ENCODE results near the gene UACA. TPM values are rescaled to one million over a fixed set of nuclear protein-coding genes. Genes with fewer than 3 reads are reported as not detected.
"Not testable (repeated sequence)": the region's sequence is repeated elsewhere in the genome, so short reads cannot be mapped to it uniquely, and the experiment has no call there.

Gene UACA
- total and polyA plus RNA-seq, 2 experiments from 2014 or later, result 127 to 155 TPM

- no peaks in the 10 kb centered on the region for H3K36me3 ChIP-seq
- no peak for DNase-seq (ENCODE audit: low read depth in 1 of 2, low spot score in 1 of 2)
- H3K4me3 ChIP-seq, result no peak overlapping the region
Measured at GRCh38 chr15:70748281-70748747, 15.0 kb downstream of the UACA start.

GRCh38 chr15:70746598-70746997 is 16.8 kb downstream of the UACA start:
- not testable (repeated sequence) for DNase-seq (ENCODE audit: low read depth in 1 of 2, low spot score in 1 of 2); H3K36me3 ChIP-seq; H3K27me3 ChIP-seq; H3K9me3 ChIP-seq (ENCODE audit: low read depth); H3K4me3 ChIP-seq; H3K27ac ChIP-seq
- peaks cover 20% of the 10 kb centered on the region for H3K4me1 ChIP-seq (ENCODE audit: low read depth)

More at GRCh38 chr15:70748281-70748747, 15.0 kb downstream of the UACA start:
- no peaks in the 10 kb centered on the region for H3K9me3 ChIP-seq (ENCODE audit: low read depth)
- H3K27me3 ChIP-seq, result no peaks in the 10 kb centered on the region
- H3K27ac ChIP-seq, result peak overlapping the region; percentile 47
- peaks cover 24% of the 10 kb centered on the region for H3K4me1 ChIP-seq (ENCODE audit: low read depth)
- no peak for TF ChIP-seq CTCF (IDR thresholded peaks at IDR 0.05; ENCODE audit: low read depth, low read length)

- TF ChIP-seq CTCF (IDR thresholded peaks at IDR 0.05; ENCODE audit: low read depth, low read length), result no peak
- H3K9me3 ChIP-seq (ENCODE audit: low read depth), result no peaks in the 10 kb centered on the region
- no peaks in the 10 kb centered on the region for H3K27me3 ChIP-seq
- no peaks in the 10 kb centered on the region for H3K36me3 ChIP-seq
- peak in 1 of 2 donors; percentile 28 for DNase-seq (ENCODE audit: low read depth in 1 of 2, low spot score in 1 of 2)
- peaks cover 39% of the 10 kb centered on the region for H3K4me1 ChIP-seq (ENCODE audit: low read depth)
- peak overlapping the region; percentile 52 for H3K27ac ChIP-seq
- no peak overlapping the region for H3K4me3 ChIP-seq
Measured at GRCh38 chr15:70742928-70743327, 20.4 kb downstream of the UACA start.

- no peaks in the 10 kb centered on the region for H3K27me3 ChIP-seq
- DNase-seq (ENCODE audit: low read depth in 1 of 2, low spot score in 1 of 2), result peak in 1 of 2 donors; percentile 45
- TF ChIP-seq CTCF (IDR thresholded peaks at IDR 0.05; ENCODE audit: low read depth, low read length), result no peak
- no peak overlapping the region for H3K4me3 ChIP-seq
- peaks cover 43% of the 10 kb centered on the region for H3K4me1 ChIP-seq (ENCODE audit: low read depth)
- H3K36me3 ChIP-seq, result no peaks in the 10 kb centered on the region
- H3K9me3 ChIP-seq (ENCODE audit: low read depth), result no peaks in the 10 kb centered on the region
- H3K27ac ChIP-seq, result peak overlapping the region; percentile 82
Measured at GRCh38 chr15:70741677-70742293, 21.6 kb downstream of the UACA start.

- peaks cover 43% of the 10 kb centered on the region for H3K4me1 ChIP-seq (ENCODE audit: low read depth)
- TF ChIP-seq CTCF (IDR thresholded peaks at IDR 0.05; ENCODE audit: low read depth, low read length), result no peak
- no peaks in the 10 kb centered on the region for H3K27me3 ChIP-seq
- DNase-seq (ENCODE audit: low read depth in 1 of 2, low spot score in 1 of 2), result peak; percentile 70 to 96
- no peaks in the 10 kb centered on the region for H3K9me3 ChIP-seq (ENCODE audit: low read depth)
- no peaks in the 10 kb centered on the region for H3K36me3 ChIP-seq
- no peak overlapping the region for H3K4me3 ChIP-seq
- H3K27ac ChIP-seq, result peak overlapping the region; percentile 82
Measured at GRCh38 chr15:70741107-70741531, 22.2 kb downstream of the UACA start.

- not testable (repeated sequence) for DNase-seq (ENCODE audit: low read depth in 1 of 2, low spot score in 1 of 2); H3K27me3 ChIP-seq; H3K36me3 ChIP-seq; H3K4me3 ChIP-seq; H3K9me3 ChIP-seq (ENCODE audit: low read depth); H3K27ac ChIP-seq
- H3K4me1 ChIP-seq (ENCODE audit: low read depth), result peaks cover 20% of the 10 kb centered on the region
Measured at GRCh38 chr15:70735040-70735439, 28.3 kb downstream of the UACA start.
